GM15510 (cell line): ENCODE measurements around the gene EEPD1.

Experiments used
- POLR2A ChIP-seq: IDR thresholded peaks from 3 replicates; pipeline ENCODE4 v1.6.1; 2011; ENCODE audit warnings: borderline replicate concordance; ENCODE audit not compliant: insufficient read length; ENCODE audit errors: extremely low read depth

EEPD1 gene

GRCh38 chr7:36300696-36301350, 147.8 kb downstream of the EEPD1 start:
- TF ChIP-seq POLR2A = no peak

GRCh38 chr7:36301914-36302771, 149.1 kb downstream of the EEPD1 start:
- no peak for TF ChIP-seq POLR2A

GRCh38 chr7:36303202-36304098, 150.4 kb downstream of the EEPD1 start:
- TF ChIP-seq POLR2A = no peak

- TF ChIP-seq POLR2A = no peak
Measured at GRCh38 chr7:36304099-36304425, 151.0 kb downstream of the EEPD1 start.

- TF ChIP-seq POLR2A = no peak
Measured at GRCh38 chr7:36305226-36305625, 152.2 kb downstream of the EEPD1 start.

GRCh38 chr7:36305648-36306047, 152.6 kb downstream of the EEPD1 start:
- no peak for TF ChIP-seq POLR2A

GRCh38 chr7:36306222-36306621, 153.2 kb downstream of the EEPD1 start:
- no peak for TF ChIP-seq POLR2A

GRCh38 chr7:36306722-36307121, 153.7 kb downstream of the EEPD1 start:
- TF ChIP-seq POLR2A = no peak

- no peak for TF ChIP-seq POLR2A
Measured at GRCh38 chr7:36308031-36308430, 155.0 kb downstream of the EEPD1 start.

GRCh38 chr7:36309301-36309700, 156.2 kb downstream of the EEPD1 start:
- TF ChIP-seq POLR2A = no peak

GRCh38 chr7:36309716-36310115, 156.7 kb downstream of the EEPD1 start:
- no peak for TF ChIP-seq POLR2A

GRCh38 chr7:36310897-36311296, 157.8 kb downstream of the EEPD1 start:
- TF ChIP-seq POLR2A = no peak

- no peak for TF ChIP-seq POLR2A
Measured at GRCh38 chr7:36311539-36311938, 158.5 kb downstream of the EEPD1 start.

GRCh38 chr7:36312064-36312914, 159.2 kb downstream of the EEPD1 start:
- no peak for TF ChIP-seq POLR2A
